PFSK-1 (cell line): ENCODE measurements around the gene HMBS.

Experiments used
- FOXP2 ChIP-seq: optimal IDR thresholded peaks from 2 replicates; pipeline ENCODE3; 2011; ENCODE audit warnings: borderline replicate concordance, control low read depth, inconsistent platforms; ENCODE audit not compliant: insufficient read depth; ENCODE audit errors: extremely low read length, extremely low read depth
- POLR2AphosphoS5 ChIP-seq: IDR thresholded peaks from 2 replicates; pipeline ENCODE4 v1.6.1; 2012; ENCODE audit warnings: low read depth, mild to moderate bottlenecking, control low read depth, low read length, moderate library complexity
- SIN3A ChIP-seq: IDR thresholded peaks from 2 replicates; pipeline ENCODE4 v1.6.1; 2012; ENCODE audit warnings: mild to moderate bottlenecking, low read length, moderate library complexity, borderline replicate concordance; ENCODE audit not compliant: insufficient read depth
- TAF1 ChIP-seq: IDR thresholded peaks from 2 replicates; pipeline ENCODE4 v1.6.1; 2012; ENCODE audit warnings: low read length, control low read depth, borderline replicate concordance; ENCODE audit not compliant: insufficient read depth
- TF ChIP-seq, protein P1 (sequence below), 2 experiments: IDR thresholded peaks; 2 replicates each; pipeline versions ENCODE4 v1.6.1 to v1.8.0; 2011 to 2012; ENCODE audit warnings: low read depth in 2 of 2, low read length in 2 of 2, control low read depth in 1 of 2, inconsistent platforms in 1 of 2, mild to moderate bottlenecking in 1 of 2, moderate library complexity in 1 of 2; ENCODE audit not compliant: insufficient read depth in 1 of 2

- TF ChIP-seq SIN3A (no peak), POLR2AphosphoS5 (no peak), FOXP2 (no peak), TAF1 (no peak)
- TF ChIP-seq, protein P1, sequence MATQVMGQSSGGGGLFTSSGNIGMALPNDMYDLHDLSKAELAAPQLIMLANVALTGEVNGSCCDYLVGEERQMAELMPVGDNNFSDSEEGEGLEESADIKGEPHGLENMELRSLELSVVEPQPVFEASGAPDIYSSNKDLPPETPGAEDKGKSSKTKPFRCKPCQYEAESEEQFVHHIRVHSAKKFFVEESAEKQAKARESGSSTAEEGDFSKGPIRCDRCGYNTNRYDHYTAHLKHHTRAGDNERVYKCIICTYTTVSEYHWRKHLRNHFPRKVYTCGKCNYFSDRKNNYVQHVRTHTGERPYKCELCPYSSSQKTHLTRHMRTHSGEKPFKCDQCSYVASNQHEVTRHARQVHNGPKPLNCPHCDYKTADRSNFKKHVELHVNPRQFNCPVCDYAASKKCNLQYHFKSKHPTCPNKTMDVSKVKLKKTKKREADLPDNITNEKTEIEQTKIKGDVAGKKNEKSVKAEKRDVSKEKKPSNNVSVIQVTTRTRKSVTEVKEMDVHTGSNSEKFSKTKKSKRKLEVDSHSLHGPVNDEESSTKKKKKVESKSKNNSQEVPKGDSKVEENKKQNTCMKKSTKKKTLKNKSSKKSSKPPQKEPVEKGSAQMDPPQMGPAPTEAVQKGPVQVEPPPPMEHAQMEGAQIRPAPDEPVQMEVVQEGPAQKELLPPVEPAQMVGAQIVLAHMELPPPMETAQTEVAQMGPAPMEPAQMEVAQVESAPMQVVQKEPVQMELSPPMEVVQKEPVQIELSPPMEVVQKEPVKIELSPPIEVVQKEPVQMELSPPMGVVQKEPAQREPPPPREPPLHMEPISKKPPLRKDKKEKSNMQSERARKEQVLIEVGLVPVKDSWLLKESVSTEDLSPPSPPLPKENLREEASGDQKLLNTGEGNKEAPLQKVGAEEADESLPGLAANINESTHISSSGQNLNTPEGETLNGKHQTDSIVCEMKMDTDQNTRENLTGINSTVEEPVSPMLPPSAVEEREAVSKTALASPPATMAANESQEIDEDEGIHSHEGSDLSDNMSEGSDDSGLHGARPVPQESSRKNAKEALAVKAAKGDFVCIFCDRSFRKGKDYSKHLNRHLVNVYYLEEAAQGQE (IDR thresholded peaks at IDR 0.05; ENCODE audit: insufficient read depth in 1 of 2, low read depth in 2 of 2, low read length in 2 of 2) = no peak
Observed at GRCh38 chr11:119118946-119119345, 34.3 kb downstream of the HMBS start.
